ENCODE results near the gene CDK10.

GRCh38 chr16:89688395-89688794, 1.9 kb downstream of the CDK10 start:
- TF ChIP-seq EP300 (IDR thresholded peaks at IDR 0.05) (no peak), CTCF (IDR thresholded peaks at IDR 0.05) (no peak), POLR2A (IDR thresholded peaks at IDR 0.05) (no peak)

Measured in tibial nerve (tissue), 4 donors.